ENCODE results near the gene OR6N2.

OR6N2 gene

DNA sequence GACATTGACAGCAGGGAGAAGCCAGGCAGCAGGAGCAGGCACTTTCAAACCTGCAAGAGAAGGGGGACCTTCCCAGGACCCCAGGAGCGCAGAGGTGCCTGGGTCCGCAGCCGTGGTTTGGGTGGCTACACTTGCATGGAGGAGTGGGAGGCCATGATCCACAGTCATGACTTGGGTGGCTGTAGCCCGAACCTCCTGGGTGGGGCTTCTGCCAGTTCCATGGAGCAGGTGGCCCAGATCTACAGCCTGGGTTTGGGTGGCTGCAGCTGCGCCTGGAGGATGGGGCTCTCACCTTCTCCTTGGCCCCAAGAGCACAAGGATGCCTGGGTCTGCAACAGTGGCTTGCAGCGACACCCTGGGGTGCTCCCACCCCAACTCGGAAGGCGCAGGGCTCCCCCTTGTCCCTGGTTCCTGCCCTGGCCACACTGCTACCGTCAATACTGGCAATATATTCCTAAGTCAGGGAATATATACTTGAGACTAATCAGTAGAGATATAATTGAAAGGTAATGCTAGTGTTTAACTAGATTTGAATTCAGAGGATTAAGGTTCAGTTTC, 28.8 kb downstream of the OR6N2 start:
- DNase-seq (ENCODE audit: low read depth): no peak
- H3K4me3 ChIP-seq (ENCODE audit: low read length): no peak overlapping the region
- H3K9me3 ChIP-seq (ENCODE audit: control insufficient read depth, low read length): no peaks in the 10 kb centered on the region
- H3K4me1 ChIP-seq (ENCODE audit: control insufficient read depth, insufficient read depth, low read length): no peaks in the 10 kb centered on the region
- H3K36me3 ChIP-seq (ENCODE audit: control insufficient read depth, insufficient read depth, low read length, severe bottlenecking): no peaks in the 10 kb centered on the region
- H3K27me3 ChIP-seq (replicated peaks; ENCODE audit: control insufficient read depth, insufficient read depth, low read length): peaks cover 5% of the 10 kb centered on the region
- no peak overlapping the region for H3K9ac ChIP-seq (ENCODE audit: low read length)

DNA sequence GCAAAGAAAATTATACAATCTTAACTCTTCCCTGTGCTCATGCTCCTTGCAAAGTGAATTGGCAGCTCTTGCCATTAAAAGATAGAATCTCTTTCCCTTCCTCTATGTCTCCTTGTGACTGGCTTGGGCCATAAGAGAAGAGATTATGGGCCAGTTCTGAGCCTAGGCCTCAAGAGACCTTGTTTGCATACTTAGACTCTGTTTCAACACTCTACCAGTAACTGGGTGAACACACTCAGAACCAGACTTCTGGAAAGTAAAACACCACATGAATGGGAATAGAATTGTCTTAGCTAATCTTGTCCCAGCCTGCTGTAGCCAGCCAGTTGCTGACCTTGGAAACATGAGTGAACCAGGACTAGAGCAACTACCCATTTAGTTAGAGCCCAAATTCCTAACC, 45.2 kb downstream of the OR6N2 start:
- peaks cover 8% of the 10 kb centered on the region for H3K27me3 ChIP-seq (replicated peaks; ENCODE audit: control insufficient read depth, insufficient read depth, low read length)
- H3K36me3 ChIP-seq (ENCODE audit: control insufficient read depth, insufficient read depth, low read length, severe bottlenecking): no peaks in the 10 kb centered on the region
- H3K9me3 ChIP-seq (ENCODE audit: control insufficient read depth, low read length): no peaks in the 10 kb centered on the region
- no peak for DNase-seq (ENCODE audit: low read depth)
- no peak overlapping the region for H3K4me3 ChIP-seq (ENCODE audit: low read length)
- H3K9ac ChIP-seq (ENCODE audit: low read length): no peak overlapping the region
- peaks cover 3% of the 10 kb centered on the region for H3K4me1 ChIP-seq (ENCODE audit: control insufficient read depth, insufficient read depth, low read length)

DNA sequence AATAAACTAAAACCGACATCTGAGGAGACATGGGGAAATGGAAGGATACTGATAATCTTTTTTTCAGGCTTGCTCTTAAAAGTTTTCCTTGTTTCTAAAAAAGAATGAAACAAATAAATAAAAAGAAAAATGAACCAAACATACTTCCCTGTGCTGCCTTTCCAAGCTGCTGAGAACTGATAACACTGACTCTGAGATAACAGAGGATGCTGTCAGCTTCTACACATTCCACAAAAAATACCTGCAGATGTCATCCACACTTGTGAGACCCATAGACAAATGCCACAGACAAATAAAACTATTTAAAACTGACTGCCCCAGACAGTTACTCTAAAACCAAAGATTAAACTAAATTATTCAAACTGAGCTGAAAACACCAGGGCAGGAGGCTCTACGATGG, 48.5 kb downstream of the OR6N2 start:
- peaks cover 3% of the 10 kb centered on the region for H3K4me1 ChIP-seq (ENCODE audit: control insufficient read depth, insufficient read depth, low read length)

DNA sequence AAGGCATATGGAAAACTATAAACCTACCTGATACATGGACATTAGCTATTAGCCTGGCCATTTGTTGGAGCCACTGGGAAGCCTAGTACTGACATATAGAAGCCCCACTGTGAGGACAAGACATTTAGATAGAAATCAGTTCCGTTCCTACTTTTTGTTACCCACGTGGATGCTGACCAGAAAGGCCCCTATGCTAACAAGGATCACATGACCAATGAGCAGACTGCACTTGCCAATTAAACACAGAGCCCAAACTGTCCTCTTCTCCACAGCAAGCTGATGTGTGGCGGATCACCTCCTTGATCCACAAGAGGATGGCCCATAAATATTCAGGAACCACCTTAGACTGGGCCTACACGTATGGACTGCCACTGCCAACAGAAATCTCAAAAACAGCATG, 49.3 kb downstream of the OR6N2 start:
- DNase-seq (ENCODE audit: low read depth): no peak
- H3K36me3 ChIP-seq (ENCODE audit: control insufficient read depth, insufficient read depth, low read length, severe bottlenecking): no peaks in the 10 kb centered on the region
- H3K4me1 ChIP-seq (ENCODE audit: control insufficient read depth, insufficient read depth, low read length): peaks cover 3% of the 10 kb centered on the region
- no peaks in the 10 kb centered on the region for H3K9me3 ChIP-seq (ENCODE audit: control insufficient read depth, low read length)
- H3K9ac ChIP-seq (ENCODE audit: low read length): no peak overlapping the region
- no peak overlapping the region for H3K4me3 ChIP-seq (ENCODE audit: low read length)
- peaks cover 8% of the 10 kb centered on the region for H3K27me3 ChIP-seq (replicated peaks; ENCODE audit: control insufficient read depth, insufficient read depth, low read length)

More for the DNA sequence above, 48.5 kb downstream of the OR6N2 start:
- no peak overlapping the region for H3K4me3 ChIP-seq (ENCODE audit: low read length)
- H3K36me3 ChIP-seq (ENCODE audit: control insufficient read depth, insufficient read depth, low read length, severe bottlenecking): no peaks in the 10 kb centered on the region
- no peak overlapping the region for H3K9ac ChIP-seq (ENCODE audit: low read length)
- no peaks in the 10 kb centered on the region for H3K9me3 ChIP-seq (ENCODE audit: control insufficient read depth, low read length)
- no peak for DNase-seq (ENCODE audit: low read depth)
- peaks cover 8% of the 10 kb centered on the region for H3K27me3 ChIP-seq (replicated peaks; ENCODE audit: control insufficient read depth, insufficient read depth, low read length)

DNA sequence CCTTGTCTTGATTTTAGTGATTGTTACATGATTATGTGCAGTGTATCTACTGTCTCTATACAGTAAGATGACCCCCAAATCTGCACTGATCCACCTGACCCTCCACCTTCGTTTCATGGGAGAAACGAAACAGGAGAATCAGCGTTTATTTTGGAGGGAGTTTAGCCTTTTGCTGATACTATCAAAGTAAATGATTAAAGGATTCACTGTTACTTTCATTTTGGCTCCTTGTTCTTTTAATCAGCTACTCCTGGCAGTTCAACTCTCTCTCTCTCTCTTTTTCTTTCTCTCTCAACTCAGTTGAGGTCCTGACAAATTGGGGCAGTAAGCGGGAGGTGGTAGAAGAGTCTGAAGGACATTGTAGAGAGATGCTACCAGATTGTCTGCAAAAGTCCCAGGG, 50.6 kb downstream of the OR6N2 start:
- Histone ChIP-seq H3K36me3 (ENCODE audit: control insufficient read depth, insufficient read depth, low read length, severe bottlenecking) (no peaks in the 10 kb centered on the region), H3K4me1 (ENCODE audit: control insufficient read depth, insufficient read depth, low read length) (no peaks in the 10 kb centered on the region), H3K9ac (ENCODE audit: low read length) (no peak overlapping the region), H3K4me3 (ENCODE audit: low read length) (no peak overlapping the region), H3K27me3 (replicated peaks; ENCODE audit: control insufficient read depth, insufficient read depth, low read length) (peaks cover 8% of the 10 kb centered on the region), H3K9me3 (ENCODE audit: control insufficient read depth, low read length) (no peaks in the 10 kb centered on the region)
- no peak for DNase-seq (ENCODE audit: low read depth)

DNA sequence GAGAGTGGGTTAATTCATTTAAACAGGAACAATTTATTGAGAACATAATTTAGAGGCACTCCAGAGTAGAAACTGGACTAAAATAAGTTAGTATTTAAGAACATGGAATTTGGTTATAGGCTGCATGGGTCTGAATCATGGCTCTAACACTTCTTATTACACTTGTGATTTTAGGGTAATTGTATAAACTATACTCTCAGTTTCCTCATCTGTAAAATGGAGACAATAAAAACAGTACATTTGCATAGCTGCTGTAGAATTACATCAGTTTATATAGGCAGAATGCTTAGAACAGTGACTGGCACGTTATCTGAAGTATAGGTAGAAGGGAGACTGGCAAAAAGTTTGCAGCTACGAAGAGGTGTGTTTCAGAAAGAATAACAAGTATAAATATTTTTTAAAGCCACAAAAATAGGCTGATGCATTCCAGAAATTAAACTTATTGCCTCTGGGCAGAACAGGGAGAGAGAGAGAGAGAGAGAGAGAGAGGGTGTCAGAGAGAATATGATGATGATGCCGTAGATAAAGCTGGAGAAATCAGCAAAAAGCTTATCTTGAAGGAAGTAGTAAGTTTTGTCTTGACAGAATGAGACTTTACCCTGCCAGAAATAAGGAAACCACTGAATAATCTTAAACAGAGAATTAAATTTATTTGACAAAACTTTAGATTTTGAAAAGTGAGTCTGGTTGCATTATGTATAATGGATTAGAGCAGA, 52.3 kb downstream of the OR6N2 start:
- Histone ChIP-seq H3K4me1 (ENCODE audit: control insufficient read depth, insufficient read depth, low read length) (no peaks in the 10 kb centered on the region), H3K36me3 (ENCODE audit: control insufficient read depth, insufficient read depth, low read length, severe bottlenecking) (no peaks in the 10 kb centered on the region), H3K4me3 (ENCODE audit: low read length) (no peak overlapping the region), H3K9ac (ENCODE audit: low read length) (no peak overlapping the region), H3K27me3 (replicated peaks; ENCODE audit: control insufficient read depth, insufficient read depth, low read length) (peaks cover 8% of the 10 kb centered on the region), H3K9me3 (ENCODE audit: control insufficient read depth, low read length) (no peaks in the 10 kb centered on the region)
- no peak for DNase-seq (ENCODE audit: low read depth)

DNA sequence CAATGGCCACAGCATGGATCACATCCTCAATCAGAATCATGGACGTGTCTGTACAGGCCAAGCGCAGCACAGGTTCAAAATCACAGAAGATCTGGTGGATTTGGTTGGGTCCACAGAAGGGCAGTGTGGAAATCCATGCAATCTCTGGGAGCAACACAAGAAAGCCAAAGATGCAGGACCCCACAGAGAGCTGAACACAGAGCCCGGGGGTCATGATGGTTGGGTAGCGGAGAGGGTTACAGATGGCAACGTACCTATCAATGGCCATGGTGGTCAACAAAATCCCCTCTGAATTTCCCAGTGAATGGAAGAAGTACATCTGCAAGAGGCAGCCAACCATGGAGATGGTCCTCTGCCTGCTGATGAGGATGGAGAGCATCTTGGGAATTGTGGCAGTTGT, 56.6 kb downstream of the OR6N2 start:
- H3K36me3 ChIP-seq (ENCODE audit: control insufficient read depth, insufficient read depth, low read length, severe bottlenecking): no peaks in the 10 kb centered on the region

More for the DNA sequence above, 56.6 kb downstream of the OR6N2 start:
- H3K4me1 ChIP-seq (ENCODE audit: control insufficient read depth, insufficient read depth, low read length): no peaks in the 10 kb centered on the region
- H3K9ac ChIP-seq (ENCODE audit: low read length): no peak overlapping the region
- peaks cover 4% of the 10 kb centered on the region for H3K27me3 ChIP-seq (replicated peaks; ENCODE audit: control insufficient read depth, insufficient read depth, low read length)
- no peak overlapping the region for H3K4me3 ChIP-seq (ENCODE audit: low read length)
- no peaks in the 10 kb centered on the region for H3K9me3 ChIP-seq (ENCODE audit: control insufficient read depth, low read length)
- no peak for DNase-seq (ENCODE audit: low read depth)
